ENCODE measurements around the gene CASP14.
"Not testable (repeated sequence)": the region's sequence is repeated elsewhere in the genome, so short reads cannot be mapped to it uniquely, and the experiment has no call there.

Gene CASP14, protein sequence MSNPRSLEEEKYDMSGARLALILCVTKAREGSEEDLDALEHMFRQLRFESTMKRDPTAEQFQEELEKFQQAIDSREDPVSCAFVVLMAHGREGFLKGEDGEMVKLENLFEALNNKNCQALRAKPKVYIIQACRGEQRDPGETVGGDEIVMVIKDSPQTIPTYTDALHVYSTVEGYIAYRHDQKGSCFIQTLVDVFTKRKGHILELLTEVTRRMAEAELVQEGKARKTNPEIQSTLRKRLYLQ

DNA sequence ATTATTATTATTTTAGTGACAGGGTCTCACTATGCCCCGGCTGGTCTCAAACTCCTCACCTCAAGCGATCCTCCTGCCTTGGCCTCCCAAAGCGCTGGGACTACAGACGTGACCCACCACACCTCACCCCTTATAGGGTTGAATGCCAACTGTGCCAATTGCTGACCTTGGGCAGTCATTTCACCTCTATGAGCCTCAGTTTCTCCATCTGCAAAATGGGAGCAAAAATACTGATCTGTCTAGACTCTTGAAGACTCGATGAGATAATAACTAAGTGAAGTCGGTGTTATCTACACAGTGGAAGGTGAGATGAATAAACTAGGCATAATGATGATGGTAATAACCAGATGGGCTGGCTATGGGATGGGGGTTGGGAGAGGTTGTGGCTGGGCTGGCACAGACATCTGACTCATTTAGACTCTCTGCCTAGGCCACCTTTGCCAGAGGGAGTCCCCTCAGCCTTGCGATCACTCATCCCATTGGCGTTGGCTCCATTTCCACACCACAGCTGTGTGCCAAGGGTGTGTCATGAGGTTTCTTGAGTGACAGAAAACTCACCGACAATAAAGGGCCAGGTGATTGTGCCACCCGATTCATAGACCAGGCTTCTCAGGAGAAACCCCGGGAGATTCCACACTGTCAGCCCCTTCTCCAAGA lies at the start of gene CASP14:
Gene CASP14 (plus strand): TSS at position 596 of the 657 bp plus-strand sequence. CDS start 2,772 bp downstream, outside the sequence.
- DNase-seq, result no peak

GRCh38 chr19:15008308-15008707 lies 41.0 kb upstream of the CASP14 start:
- no peak for DNase-seq

DNA sequence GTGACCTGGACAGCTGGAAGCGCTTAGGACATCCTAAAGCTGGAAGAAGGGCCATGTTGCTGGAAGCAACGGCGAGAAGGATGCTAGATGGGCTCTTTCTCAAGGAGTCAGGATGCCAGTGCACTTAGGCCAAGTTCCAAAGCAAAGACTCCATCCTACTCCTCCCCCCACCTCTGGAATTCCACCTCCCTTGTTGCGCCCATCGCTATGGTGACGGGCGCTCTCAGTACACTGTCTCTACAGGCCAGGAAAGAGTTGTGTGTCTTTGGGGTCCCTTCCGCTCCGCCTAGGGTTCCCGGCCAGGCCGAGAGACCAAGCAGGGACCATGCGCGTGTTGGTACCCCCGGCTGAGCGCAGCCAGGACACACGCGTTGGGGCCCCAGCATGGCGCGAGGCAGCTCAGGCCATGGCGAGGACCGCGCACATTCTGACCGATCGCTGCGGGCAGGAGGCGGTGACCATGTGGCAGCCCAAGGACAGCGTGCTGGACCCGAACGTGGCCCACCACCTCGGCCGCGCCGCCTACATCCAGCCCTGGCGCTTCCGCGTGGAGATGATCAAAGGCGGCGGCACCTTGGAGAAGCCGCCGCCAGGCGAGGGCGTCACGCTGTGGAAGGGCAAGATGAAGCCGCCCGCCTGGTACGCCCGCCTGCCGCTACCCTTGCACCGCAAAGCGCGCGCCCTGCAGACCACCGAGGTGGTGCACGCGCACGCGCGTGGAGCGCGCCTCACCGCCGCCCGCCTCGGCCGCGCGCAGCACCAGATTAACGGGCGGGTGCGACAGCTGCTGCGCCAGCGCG lies 38.6 kb upstream of the CASP14 start:
- DNase-seq, result no peak

DNA sequence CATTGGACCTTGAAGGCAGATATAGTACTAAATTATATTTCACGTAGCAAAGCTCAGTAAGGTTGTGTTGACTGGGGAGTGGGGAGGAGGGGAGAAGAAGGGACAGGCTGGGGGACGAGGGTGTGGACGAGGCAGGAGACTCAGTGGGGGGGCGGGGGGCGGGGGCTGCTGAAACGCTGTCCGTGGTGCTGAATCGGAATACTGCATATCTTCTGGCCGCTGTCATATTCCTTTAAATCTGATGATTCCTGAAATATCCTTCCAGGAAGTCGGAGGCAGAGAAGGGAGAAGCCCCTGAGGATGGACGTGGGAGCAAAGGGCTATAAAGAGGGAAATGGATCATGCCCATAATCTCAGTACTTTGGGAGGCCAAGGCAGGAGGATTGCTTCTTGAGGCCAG lies 34.7 kb upstream of the CASP14 start:
- no peak for DNase-seq

- DNase-seq, result no peak
Observed at GRCh38 chr19:15015946-15016542, 33.2 kb upstream of the CASP14 start.

DNA sequence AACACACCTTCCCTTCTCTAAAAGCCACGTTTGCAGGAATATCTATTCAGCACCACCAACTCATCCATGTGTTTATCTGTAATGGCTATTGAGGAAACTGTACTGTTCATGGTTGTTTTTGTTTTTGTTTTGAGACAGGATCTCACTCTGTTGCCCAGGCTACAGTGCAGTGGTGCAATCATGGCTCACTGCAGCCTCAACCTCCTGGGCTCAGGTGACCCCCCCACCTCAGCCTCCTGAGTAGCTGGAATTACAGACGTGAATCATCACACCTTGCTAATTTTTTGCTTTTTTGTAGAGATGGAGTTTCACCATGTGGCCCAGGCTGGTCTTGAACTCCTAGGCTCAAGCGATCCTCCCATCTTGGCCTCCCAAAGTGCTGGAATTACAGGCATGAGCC lies 30.4 kb upstream of the CASP14 start:
- not testable (repeated sequence) for DNase-seq

DNA sequence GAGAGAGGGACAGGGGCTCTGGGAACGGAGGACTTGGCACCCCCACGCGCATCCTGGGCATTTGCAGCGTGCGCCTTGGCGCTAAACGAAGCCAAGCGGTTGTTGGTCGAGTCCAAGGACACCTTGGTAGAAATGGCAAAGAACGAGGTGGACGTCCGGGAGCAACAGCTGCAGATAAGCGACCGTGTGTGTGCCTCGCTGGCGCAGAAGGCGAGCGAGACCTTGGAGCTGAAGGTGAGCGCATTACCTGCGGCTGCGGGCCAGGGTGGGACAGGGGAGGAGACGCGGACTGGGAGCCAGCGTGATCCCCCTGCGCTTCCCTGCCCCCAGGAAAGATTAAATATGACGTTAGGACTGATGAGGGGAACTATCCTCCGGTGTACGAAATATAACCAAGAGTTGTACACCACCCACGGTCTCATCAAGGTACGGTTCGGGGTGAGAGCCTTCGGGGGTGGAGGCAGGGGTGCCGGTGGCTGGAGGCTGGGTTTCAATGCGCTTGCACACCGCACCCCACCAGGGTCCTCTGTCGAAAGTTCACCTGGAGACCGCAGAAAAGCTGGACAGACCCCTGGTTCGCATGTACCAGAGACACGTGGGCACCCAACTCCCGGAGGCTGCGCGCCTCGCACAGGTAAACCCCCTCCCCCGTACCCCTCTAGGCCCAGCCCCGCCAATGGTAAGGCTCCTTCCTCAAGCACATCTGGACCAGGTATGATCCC lies 27.8 kb upstream of the CASP14 start:
- DNase-seq, result no peak

GRCh38 chr19:15022752-15023151 lies 26.5 kb upstream of the CASP14 start:
- DNase-seq, result no peak

GRCh38 chr19:15025217-15025616 lies 24.1 kb upstream of the CASP14 start:
- DNase-seq, result no peak

DNA sequence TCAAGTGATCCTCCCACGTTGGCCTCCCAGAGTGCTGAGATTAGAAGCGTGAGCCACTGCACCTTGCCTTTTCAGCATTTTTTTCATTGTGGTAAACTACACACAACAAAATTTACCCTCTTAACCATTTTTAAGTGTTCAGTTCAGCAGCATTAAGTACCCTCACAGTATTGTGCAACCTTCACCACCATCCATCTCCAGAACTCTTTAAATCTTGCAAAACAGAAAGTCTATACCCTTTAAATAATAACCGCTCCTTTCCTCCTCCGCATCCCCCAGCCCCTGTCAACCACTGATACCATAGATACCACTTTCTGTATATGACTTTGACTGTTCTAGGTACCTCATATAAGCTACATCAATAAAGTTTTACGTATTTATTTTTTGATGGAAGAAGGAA lies 20.8 kb upstream of the CASP14 start:
- DNase-seq, result no peak

GRCh38 chr19:15031675-15032074 lies 17.6 kb upstream of the CASP14 start:
- DNase-seq, result no peak

DNA sequence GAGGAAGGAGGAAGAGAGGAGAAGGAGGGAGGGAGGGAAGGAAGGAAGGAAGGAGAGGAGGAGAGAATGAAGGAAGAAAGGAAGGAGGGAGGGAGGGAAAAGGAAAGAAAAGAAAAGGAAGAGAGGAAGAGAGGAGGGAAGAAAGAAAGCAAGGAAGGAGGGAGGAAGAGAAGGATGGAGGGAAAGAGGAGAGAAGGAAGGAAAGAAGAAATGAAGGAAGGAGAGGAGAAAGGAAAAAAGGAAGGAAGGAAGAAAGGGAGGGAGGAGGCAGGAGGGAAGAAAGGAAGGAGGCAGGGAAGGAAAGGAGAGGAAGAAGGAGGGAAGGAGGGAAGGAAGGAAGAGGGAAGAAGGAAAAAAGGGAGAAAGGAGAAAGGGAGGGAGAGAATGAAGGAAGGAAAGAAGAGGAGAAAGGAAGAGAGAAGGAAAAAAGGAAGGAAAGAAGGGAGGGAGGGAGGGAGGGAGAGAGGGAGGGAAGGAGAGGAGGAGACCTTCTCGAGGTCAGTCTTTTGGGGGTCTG lies 13.4 kb upstream of the CASP14 start:
- DNase-seq, result no peak

GRCh38 chr19:15037586-15037985 lies 11.7 kb upstream of the CASP14 start:
- DNase-seq, result no peak

- no peak for DNase-seq
Observed at GRCh38 chr19:15038294-15038693, 11.0 kb upstream of the CASP14 start.

DNA sequence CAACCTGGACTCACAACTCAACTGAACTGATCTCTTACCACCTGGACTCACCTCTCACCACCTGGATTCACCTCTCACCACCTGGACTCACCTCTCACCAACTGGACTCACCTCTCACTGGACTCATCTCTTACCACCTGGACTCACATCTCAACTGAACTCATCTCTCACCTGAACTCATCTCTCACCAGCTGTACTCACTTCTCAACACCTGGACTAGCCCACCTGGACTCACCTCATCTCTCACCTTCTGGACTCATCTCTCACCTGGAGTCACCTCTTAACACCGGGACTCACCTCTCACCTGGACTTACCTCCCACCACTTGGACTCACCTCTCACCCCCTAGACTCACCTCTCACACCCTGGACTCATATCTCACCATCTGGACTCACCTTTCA lies 7.3 kb upstream of the CASP14 start:
- no peak for DNase-seq

GRCh38 chr19:15042826-15043225 lies 6.5 kb upstream of the CASP14 start:
- no peak for DNase-seq

DNA sequence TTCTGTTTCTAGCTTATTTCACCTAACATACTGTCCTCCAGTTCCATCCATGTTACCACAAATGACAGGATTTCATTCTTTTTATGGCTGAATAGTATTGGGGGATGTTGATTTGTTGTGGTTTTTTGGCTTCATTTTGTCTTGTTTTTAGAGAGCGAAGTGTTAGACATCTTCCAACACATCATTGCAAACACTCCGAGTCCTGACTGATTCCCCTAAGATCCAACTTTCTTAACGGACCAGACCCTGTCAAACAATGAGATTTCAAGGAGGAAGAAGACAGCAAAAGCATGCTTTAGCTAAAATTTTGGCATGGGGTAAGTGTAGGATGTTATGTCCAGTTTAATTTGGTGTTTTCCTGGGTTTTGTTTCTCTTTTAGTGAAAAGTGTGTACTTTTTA lies 3.8 kb upstream of the CASP14 start:
- no peak for DNase-seq

DNA sequence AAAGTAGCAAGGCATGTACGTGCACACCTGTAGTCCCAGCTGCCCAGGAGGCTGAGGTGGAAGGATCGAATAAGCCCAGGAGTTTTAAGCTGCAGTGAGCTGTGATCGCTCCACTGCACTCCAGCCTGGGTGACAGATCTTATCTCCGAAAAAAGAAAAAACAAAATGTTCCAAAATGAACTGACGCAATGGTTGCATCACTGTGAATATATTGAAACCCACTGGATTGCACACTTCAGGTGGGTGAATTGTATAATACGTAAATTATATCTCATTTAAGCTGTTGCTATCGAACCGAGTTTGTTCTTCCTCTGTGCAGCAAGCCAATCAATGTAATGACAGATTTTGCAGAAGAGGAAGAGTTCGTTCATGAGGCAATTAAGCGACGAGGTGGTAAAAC lies 1.6 kb upstream of the CASP14 start:
- DNase-seq, result no peak

DNA sequence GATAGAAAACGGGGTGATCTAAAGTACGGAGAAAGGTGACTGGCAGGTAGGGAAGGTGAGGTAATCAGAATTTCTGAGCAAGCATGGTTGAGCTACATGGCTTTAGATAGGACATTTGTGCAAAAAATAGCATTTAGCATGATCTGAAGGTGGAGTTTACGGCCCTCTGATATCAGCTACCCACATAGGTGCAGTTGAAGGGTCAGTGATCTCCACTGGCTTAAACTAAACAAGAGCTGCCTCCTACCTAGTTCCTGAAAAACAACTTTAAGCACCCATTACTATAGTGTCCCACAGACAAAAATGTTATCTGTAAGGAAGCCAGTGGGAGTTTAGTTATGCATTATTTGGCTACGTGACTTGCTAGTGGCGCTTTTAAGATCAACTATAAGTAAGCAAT lies 1.2 kb upstream of the CASP14 start:
- no peak for DNase-seq

DNA sequence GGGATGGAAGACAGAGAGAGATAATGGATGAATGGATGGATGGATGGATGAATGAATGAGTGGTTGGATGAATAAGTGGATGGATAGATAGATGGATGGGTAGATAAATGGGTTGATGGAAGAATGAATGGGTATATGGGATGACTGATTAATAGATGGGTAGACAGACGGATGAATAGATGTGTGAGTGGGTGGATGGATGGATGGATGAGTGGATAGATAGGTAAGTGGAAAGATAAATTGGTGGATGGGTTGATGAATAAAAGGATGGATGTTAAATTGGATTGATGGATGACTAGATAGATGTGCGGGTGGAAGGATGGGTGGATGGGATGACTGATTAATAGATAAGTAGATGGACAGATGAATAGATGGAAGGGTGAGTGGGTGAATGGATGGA lies 1.4 kb downstream of the CASP14 start:
- DNase-seq, result no peak

- DNase-seq, result no peak
Observed at GRCh38 chr19:15062036-15062435, 12.8 kb downstream of the CASP14 start.

DNA sequence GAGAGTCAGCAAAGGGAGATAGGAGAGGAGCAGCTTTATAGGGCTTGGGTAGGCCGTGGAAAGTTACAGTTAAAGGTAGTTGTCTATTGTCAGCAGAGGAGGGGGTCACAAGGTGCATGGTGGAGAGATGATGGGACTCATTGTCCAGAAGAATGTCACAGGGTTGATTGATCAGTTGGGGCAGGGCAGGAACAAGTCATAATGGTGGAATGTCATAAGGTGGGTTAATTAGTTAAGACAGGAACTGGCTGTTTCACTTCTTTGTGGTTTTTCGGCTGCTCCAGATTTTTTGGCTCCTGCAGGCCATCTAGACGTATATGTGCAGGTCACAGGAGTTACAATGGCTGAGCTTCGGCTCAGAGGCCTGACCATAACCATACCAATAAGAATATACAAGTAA lies 21.1 kb downstream of the CASP14 start:
- not testable (repeated sequence) for DNase-seq

Data from cortex of kidney (tissue), 1 donor.